Mesothelial cell of epicardium (in vitro differentiated cells): ENCODE data around the gene CACNA1C. TPM values are rescaled to one million over a fixed set of nuclear protein-coding genes. Genes with fewer than 3 reads are reported as not detected.
A peak's percentile ranks its signal among the peaks of the same experiment; 100 is the strongest.

Experiments used
- DNase-seq, 2 experiments: peaks; one replicate each; pipeline ENCODE4 v3.0.0; 2021; ENCODE audit warnings: low spot score in 2 of 2; ENCODE audit not compliant: unreplicated experiment in 2 of 2
- H3K27ac Mint-ChIP-seq: 2 replicates; pipeline ENCODE4 v1.8.0; 2021; ENCODE audit warnings: mixed read lengths
- H3K27me3 Mint-ChIP-seq: 2 replicates; pipeline ENCODE4 v1.8.0; 2021; ENCODE audit warnings: low read depth, mixed read lengths
- H3K36me3 Mint-ChIP-seq: 2 replicates; pipeline ENCODE4 v1.8.0; 2021; ENCODE audit warnings: mixed read lengths
- H3K4me1 Mint-ChIP-seq: 2 replicates; pipeline ENCODE4 v1.8.0; 2021; ENCODE audit warnings: mixed read lengths
- H3K4me3 Mint-ChIP-seq: 2 replicates; pipeline ENCODE4 v1.8.0; 2021; ENCODE audit warnings: mild to moderate bottlenecking, moderate library complexity, mixed read lengths
- H3K9me3 Mint-ChIP-seq: 2 replicates; pipeline ENCODE4 v1.8.0; 2021; ENCODE audit warnings: mixed read lengths
- total RNA-seq: library from RNA; stranded (reverse); gene quantifications from 3 replicates; pipeline ENCODE4 v1.2.1, GENCODE V29; 2021
- TF ChIP-seq, protein P1 (sequence below): fragments of 200-600 bp; sonication (generic); IDR thresholded peaks from one replicate; pipeline ENCODE4 v1.5.0; 2021; ENCODE audit warnings: antibody characterized with exemption; ENCODE audit not compliant: unreplicated experiment

The CACNA1C gene
- total RNA-seq, 1 donor from 2014 or later, result 33.6 TPM

DNA sequence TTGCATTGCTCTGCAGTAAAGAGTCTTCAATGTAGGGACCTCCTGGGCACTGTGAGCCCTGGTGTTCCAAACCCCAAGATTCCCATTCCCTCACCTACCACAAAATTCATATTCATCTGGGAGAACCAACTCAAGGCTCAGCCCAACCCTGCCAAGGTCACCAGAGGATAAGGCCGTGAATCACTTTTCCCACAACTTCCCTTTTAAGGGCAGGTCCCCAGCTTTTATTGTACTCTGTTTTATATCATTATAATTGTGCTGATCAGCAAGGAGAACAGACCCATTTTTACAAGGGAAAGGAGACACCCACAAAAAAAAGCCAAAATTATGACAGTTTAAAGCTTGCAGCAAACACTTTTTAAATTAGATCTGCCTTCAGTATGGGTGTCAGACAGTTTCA is 379.0 kb downstream of the CACNA1C start:
- Mint-ChIP-seq H3K36me3 (no peaks in the 10 kb centered on the region), H3K27ac (no peak overlapping the region)

DNA sequence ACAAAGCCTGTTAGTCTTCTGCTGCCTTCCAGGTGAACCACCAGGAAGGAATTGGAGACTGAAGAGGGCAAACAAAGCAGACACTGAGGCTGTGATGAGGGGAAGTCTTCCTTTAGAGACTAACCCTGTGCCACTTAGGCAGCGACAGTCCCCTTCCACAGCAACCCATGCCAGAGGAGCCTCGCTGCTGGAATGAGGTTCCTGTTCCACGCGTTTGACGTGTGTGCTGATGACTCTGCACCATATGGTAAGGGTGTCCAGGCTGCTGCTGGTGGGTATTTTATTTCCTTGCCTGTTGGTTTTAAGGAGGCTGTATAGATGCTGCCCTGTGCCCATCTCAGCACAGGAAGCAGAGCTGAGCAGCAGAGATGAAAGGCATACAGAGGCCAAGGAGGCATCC is 380.1 kb downstream of the CACNA1C start:
- no peak for DNase-seq
- H3K36me3 Mint-ChIP-seq, result no peaks in the 10 kb centered on the region
- TF ChIP-seq, protein P1, sequence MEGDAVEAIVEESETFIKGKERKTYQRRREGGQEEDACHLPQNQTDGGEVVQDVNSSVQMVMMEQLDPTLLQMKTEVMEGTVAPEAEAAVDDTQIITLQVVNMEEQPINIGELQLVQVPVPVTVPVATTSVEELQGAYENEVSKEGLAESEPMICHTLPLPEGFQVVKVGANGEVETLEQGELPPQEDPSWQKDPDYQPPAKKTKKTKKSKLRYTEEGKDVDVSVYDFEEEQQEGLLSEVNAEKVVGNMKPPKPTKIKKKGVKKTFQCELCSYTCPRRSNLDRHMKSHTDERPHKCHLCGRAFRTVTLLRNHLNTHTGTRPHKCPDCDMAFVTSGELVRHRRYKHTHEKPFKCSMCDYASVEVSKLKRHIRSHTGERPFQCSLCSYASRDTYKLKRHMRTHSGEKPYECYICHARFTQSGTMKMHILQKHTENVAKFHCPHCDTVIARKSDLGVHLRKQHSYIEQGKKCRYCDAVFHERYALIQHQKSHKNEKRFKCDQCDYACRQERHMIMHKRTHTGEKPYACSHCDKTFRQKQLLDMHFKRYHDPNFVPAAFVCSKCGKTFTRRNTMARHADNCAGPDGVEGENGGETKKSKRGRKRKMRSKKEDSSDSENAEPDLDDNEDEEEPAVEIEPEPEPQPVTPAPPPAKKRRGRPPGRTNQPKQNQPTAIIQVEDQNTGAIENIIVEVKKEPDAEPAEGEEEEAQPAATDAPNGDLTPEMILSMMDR, result no peak
- peaks cover 13% of the 10 kb centered on the region for H3K9me3 Mint-ChIP-seq
- H3K4me3 Mint-ChIP-seq, result no peak overlapping the region
- H3K4me1 Mint-ChIP-seq, result no peaks in the 10 kb centered on the region
- no peaks in the 10 kb centered on the region for H3K27me3 Mint-ChIP-seq
- no peak overlapping the region for H3K27ac Mint-ChIP-seq

More for the DNA sequence above, 379.0 kb downstream of the CACNA1C start:
- H3K27me3 Mint-ChIP-seq, result no peaks in the 10 kb centered on the region
- H3K9me3 Mint-ChIP-seq, result peaks cover 10% of the 10 kb centered on the region
- H3K4me1 Mint-ChIP-seq, result no peaks in the 10 kb centered on the region
- DNase-seq, result no peak
- TF ChIP-seq, protein P1, result no peak
- H3K4me3 Mint-ChIP-seq, result no peak overlapping the region

DNA sequence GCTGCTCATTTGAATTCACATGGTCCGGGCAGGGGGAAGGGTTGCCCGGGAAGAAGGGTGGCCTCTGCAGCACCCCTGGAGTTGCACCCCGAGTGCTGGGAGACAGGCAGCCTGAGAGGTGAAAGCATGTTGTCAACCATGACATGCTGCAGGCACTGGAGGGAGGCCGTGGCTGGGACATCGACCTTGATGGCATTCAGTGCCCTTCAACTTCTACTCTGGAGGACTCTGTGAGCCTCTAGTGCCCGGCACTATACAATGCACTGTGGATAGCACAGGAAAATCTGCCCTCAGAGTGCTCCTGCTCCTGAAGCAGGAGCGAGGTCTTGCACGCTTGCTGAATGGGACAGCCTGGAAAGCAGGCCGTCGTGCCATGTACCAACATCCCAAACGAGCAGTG is 382.7 kb downstream of the CACNA1C start:
- H3K4me3 Mint-ChIP-seq, result no peak overlapping the region
- H3K9me3 Mint-ChIP-seq, result peaks cover 10% of the 10 kb centered on the region

DNA sequence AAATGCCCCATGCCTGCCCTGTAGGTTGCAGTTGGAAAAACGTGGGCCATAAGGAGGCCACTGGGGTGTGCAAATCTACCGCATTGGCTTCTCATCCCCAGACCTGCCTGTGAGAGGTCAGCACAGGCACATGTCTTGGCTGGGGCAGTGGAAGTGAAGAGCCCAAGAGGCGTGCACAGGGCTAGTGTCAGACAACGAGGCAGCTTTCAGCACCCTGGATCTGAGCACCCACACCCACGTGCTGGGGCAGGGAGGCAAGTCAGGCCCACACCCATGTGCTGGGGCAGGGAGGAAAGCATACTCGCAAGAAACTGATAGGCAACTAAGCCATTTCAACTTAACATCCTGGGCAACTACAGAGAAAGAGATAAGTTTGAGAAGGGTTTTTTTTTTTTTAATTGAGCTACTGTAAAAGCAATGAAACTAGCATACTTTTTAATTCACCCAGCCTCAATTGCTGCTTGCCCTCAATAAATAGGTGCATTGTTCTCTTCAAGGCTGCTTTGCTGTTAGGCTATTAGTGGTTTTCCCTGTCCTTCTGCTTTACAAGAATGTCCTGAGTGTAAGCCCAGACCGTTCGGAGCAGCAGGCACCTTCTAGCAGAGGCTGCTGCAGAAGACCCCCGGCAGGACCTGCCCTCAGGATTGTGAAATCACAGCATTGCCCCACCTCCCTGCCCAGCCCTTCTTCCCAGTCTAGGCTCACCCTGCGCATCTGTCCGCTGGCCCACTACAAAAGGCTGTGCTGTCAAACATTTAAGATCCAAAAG is 386.7 kb downstream of the CACNA1C start:
- TF ChIP-seq, protein P1, result no peak
- Mint-ChIP-seq H3K36me3 (no peaks in the 10 kb centered on the region), H3K4me1 (no peaks in the 10 kb centered on the region), H3K4me3 (no peak overlapping the region), H3K9me3 (peaks cover 10% of the 10 kb centered on the region), H3K27me3 (no peaks in the 10 kb centered on the region), H3K27ac (peak overlapping the region; percentile 10)
- no peak for DNase-seq

More for the DNA sequence above, 382.7 kb downstream of the CACNA1C start:
- Mint-ChIP-seq H3K27me3 (no peaks in the 10 kb centered on the region), H3K36me3 (no peaks in the 10 kb centered on the region), H3K27ac (no peak overlapping the region), H3K4me1 (no peaks in the 10 kb centered on the region)
- TF ChIP-seq, protein P1, result no peak
- DNase-seq, result no peak

DNA sequence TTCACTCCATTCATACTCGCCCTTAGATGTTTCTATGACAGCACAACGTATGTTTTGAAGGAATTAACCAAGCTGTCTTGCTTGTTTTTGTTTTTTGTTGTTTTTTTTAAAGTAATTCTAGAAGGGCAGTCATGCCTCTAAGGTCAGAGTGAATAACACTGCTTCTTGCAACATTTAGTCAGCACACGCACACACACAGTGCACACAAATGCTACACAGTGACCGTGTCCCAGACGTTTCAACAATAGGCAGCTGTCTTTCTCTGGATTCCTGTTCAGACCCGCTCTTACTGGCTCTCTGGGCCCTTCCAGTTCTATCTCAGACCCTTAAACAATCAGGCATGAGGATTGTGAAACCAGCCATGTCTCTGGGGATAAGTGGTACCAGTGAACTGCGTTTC is 391.0 kb downstream of the CACNA1C start:
- TF ChIP-seq, protein P1, result no peak
- DNase-seq, result no peak
- Mint-ChIP-seq H3K4me3 (no peak overlapping the region), H3K4me1 (no peaks in the 10 kb centered on the region), H3K27me3 (no peaks in the 10 kb centered on the region), H3K36me3 (no peaks in the 10 kb centered on the region), H3K27ac (no peak overlapping the region), H3K9me3 (no peaks in the 10 kb centered on the region)
